ENCODE results near the gene RAB42.

The RAB42 gene

GRCh38 chr1:28591708-28592320, at the start of gene RAB42:
Gene RAB42, plus strand, starts transcription at chr1:28592265. Its CDS starts 247 bp downstream, at chr1:28592512.
- H3K9me3 ChIP-seq (ENCODE audit: insufficient read depth, low read length): no peaks in the 10 kb centered on the region
- H3K27me3 ChIP-seq (ENCODE audit: low read length): no peaks in the 10 kb centered on the region
- H3F3A ChIP-seq (ENCODE audit: insufficient read depth): peaks cover 6% of the 10 kb centered on the region; the same call in 1 of the 2 replicates
- TF ChIP-seq CTCF (IDR thresholded peaks at IDR 0.05; ENCODE audit: insufficient read depth, low read length, poor library complexity, severe bottlenecking): no peak
- no peaks in the 10 kb centered on the region for H4K20me1 ChIP-seq (ENCODE audit: low read depth, low read length)
- H2AFZ ChIP-seq (ENCODE audit: low read depth, low read length, severe bottlenecking): no peak within 1 kb of the TSS
- H3K9me2 ChIP-seq (replicated peaks; ENCODE audit: insufficient read depth, low read length): no peaks in the 10 kb centered on the region
- no peaks in the 10 kb centered on the region for H3K36me3 ChIP-seq (ENCODE audit: low read length)
- H3K9ac ChIP-seq (ENCODE audit: low read length): no peak within 1 kb of the TSS
- no peak within 1 kb of the TSS for H3K4me3 ChIP-seq (ENCODE audit: insufficient read depth, low read length, poor library complexity, severe bottlenecking)
- H3K27ac ChIP-seq (ENCODE audit: low read depth, low read length): no peak within 1 kb of the TSS
- peak within 1 kb of the TSS; percentile 35 for H3K4me2 ChIP-seq (ENCODE audit: low read depth, low read length, poor library complexity, severe bottlenecking)
- H3K79me2 ChIP-seq (ENCODE audit: insufficient read depth, low read length): no peaks in the 10 kb centered on the region

- no peak overlapping the region for H3K4me3 ChIP-seq (ENCODE audit: insufficient read depth, low read length, poor library complexity, severe bottlenecking)
- H3K79me2 ChIP-seq (ENCODE audit: insufficient read depth, low read length): no peaks in the 10 kb centered on the region
- H3K27me3 ChIP-seq (ENCODE audit: low read length): no peaks in the 10 kb centered on the region
- no peaks in the 10 kb centered on the region for H3K9me3 ChIP-seq (ENCODE audit: insufficient read depth, low read length)
- TF ChIP-seq CTCF (IDR thresholded peaks at IDR 0.05; ENCODE audit: insufficient read depth, low read length, poor library complexity, severe bottlenecking) (no peak), EZH2phosphoT487 (conservative IDR thresholded peaks at IDR 0.05; ENCODE audit: low read length) (no peak)
- no peaks in the 10 kb centered on the region for H4K20me1 ChIP-seq (ENCODE audit: low read depth, low read length)
- no peak overlapping the region for H3K4me2 ChIP-seq (ENCODE audit: low read depth, low read length, poor library complexity, severe bottlenecking)
- H3K9ac ChIP-seq (ENCODE audit: low read length): no peak overlapping the region
- peaks cover 14% of the 10 kb centered on the region; the same call in 1 of the 2 replicates for H3F3A ChIP-seq (ENCODE audit: insufficient read depth)
- H3K27ac ChIP-seq (ENCODE audit: low read depth, low read length): no peak overlapping the region
- H3K9me2 ChIP-seq (replicated peaks; ENCODE audit: insufficient read depth, low read length): no peaks in the 10 kb centered on the region
- no peak overlapping the region for H2AFZ ChIP-seq (ENCODE audit: low read depth, low read length, severe bottlenecking)
- H3K36me3 ChIP-seq (ENCODE audit: low read length): no peaks in the 10 kb centered on the region
These were observed 46.8 kb upstream of the RAB42 start for GRCh38 chr1:28545246-28545628.

- H3K9me2 ChIP-seq (replicated peaks; ENCODE audit: insufficient read depth, low read length): no peaks in the 10 kb centered on the region
- TF ChIP-seq CTCF (IDR thresholded peaks at IDR 0.05; ENCODE audit: insufficient read depth, low read length, poor library complexity, severe bottlenecking): no peak
- TF ChIP-seq EZH2phosphoT487 (conservative IDR thresholded peaks at IDR 0.05; ENCODE audit: low read length): no peak
- H3K9me3 ChIP-seq (ENCODE audit: insufficient read depth, low read length): no peaks in the 10 kb centered on the region
- no peaks in the 10 kb centered on the region for H4K20me1 ChIP-seq (ENCODE audit: low read depth, low read length)
- H3K79me2 ChIP-seq (ENCODE audit: insufficient read depth, low read length): peaks cover 2% of the 10 kb centered on the region; the same call in 1 of the 2 replicates
- no peak overlapping the region for H3K4me2 ChIP-seq (ENCODE audit: low read depth, low read length, poor library complexity, severe bottlenecking)
- peaks cover 23% of the 10 kb centered on the region for H3F3A ChIP-seq (ENCODE audit: insufficient read depth)
- no peak overlapping the region for H3K9ac ChIP-seq (ENCODE audit: low read length)
- H2AFZ ChIP-seq (ENCODE audit: low read depth, low read length, severe bottlenecking): no peak overlapping the region
- no peak overlapping the region for H3K4me3 ChIP-seq (ENCODE audit: insufficient read depth, low read length, poor library complexity, severe bottlenecking)
- H3K27me3 ChIP-seq (ENCODE audit: low read length): no peaks in the 10 kb centered on the region
- no peaks in the 10 kb centered on the region for H3K36me3 ChIP-seq (ENCODE audit: low read length)
- H3K27ac ChIP-seq (ENCODE audit: low read depth, low read length): no peak overlapping the region
These were observed 43.7 kb upstream of the RAB42 start for GRCh38 chr1:28548318-28548717.
